HG03342 (cell line): ENCODE results near the gene CISD3.
"Not testable (repeated sequence)": the region's sequence is repeated elsewhere in the genome, so short reads cannot be mapped to it uniquely, and the experiment has no call there.

Experiments
- ATAC-seq: cut with Tn5 transposase; IDR thresholded peaks from one replicate; pipeline ENCODE4 v1.9.1; 2021; ENCODE audit warnings: mild to moderate bottlenecking, moderate library complexity; ENCODE audit not compliant: unreplicated experiment

The CISD3 gene

GRCh38 chr17:38707678-38708351, 22.3 kb upstream of the CISD3 start:
- ATAC-seq = no peak

- ATAC-seq = no peak
These were observed 20.9 kb upstream of the CISD3 start for GRCh38 chr17:38709104-38709820.

GRCh38 chr17:38709864-38710603, 20.1 kb upstream of the CISD3 start:
- no peak for ATAC-seq

- ATAC-seq = no peak
These were observed 19.6 kb upstream of the CISD3 start for GRCh38 chr17:38710604-38710962.

- ATAC-seq = no peak
These were observed 19.2 kb upstream of the CISD3 start for GRCh38 chr17:38710985-38711384.

- ATAC-seq = no peak
These were observed 18.2 kb upstream of the CISD3 start for GRCh38 chr17:38711792-38712571.

- no peak for ATAC-seq
These were observed 17.5 kb upstream of the CISD3 start for GRCh38 chr17:38712593-38712992.

- ATAC-seq = no peak
These were observed 16.6 kb upstream of the CISD3 start for GRCh38 chr17:38713456-38714075.

- ATAC-seq = no peak
These were observed 14.8 kb upstream of the CISD3 start for GRCh38 chr17:38715216-38715943.

GRCh38 chr17:38716368-38717005, 13.7 kb upstream of the CISD3 start:
- no peak for ATAC-seq

GRCh38 chr17:38717139-38717745, 12.9 kb upstream of the CISD3 start:
- no peak for ATAC-seq

- ATAC-seq = no peak
These were observed 10.7 kb upstream of the CISD3 start for GRCh38 chr17:38719289-38719942.

GRCh38 chr17:38719943-38720641, 10.0 kb upstream of the CISD3 start:
- ATAC-seq = no peak

GRCh38 chr17:38720941-38721340, 9.2 kb upstream of the CISD3 start:
- ATAC-seq = no peak

GRCh38 chr17:38721802-38722201, 8.3 kb upstream of the CISD3 start:
- no peak for ATAC-seq

- no peak for ATAC-seq
These were observed 5.7 kb upstream of the CISD3 start for GRCh38 chr17:38724337-38724988.

GRCh38 chr17:38725066-38725465, 5.1 kb upstream of the CISD3 start:
- ATAC-seq = no peak

GRCh38 chr17:38726145-38726544, 4.0 kb upstream of the CISD3 start:
- ATAC-seq = not testable (repeated sequence)
